H9 (cell line): ENCODE data around the gene DDAH2. TPM values are rescaled to one million over a fixed set of nuclear protein-coding genes. Genes with fewer than 3 reads are reported as not detected.

Source experiments
- DNase-seq: peaks from one replicate; pipeline ENCODE4 v3.0.0-alpha.2; 2017
- H2AFZ ChIP-seq: one replicate; pipeline ENCODE4 v1.6.1; 2013; ENCODE audit warnings: mild to moderate bottlenecking, low read length, control low read depth, moderate library complexity
- H2AK5ac ChIP-seq: 2 replicates; pipeline ENCODE4 v1.6.1; 2013; ENCODE audit warnings: low read length, control low read depth, mixed read lengths; ENCODE audit not compliant: insufficient read length
- H2BK120ac ChIP-seq: one replicate; pipeline ENCODE4 v1.6.1; 2013; ENCODE audit warnings: low read depth, mild to moderate bottlenecking, low read length, control low read depth, inconsistent platforms; ENCODE audit not compliant: poor library complexity, severe bottlenecking
- H2BK12ac ChIP-seq: 2 replicates; pipeline ENCODE4 v1.6.1; 2013; ENCODE audit warnings: low read length, control low read depth, mixed read lengths, low read depth; ENCODE audit not compliant: insufficient read length
- H2BK15ac ChIP-seq: 2 replicates; pipeline ENCODE4 v1.6.1; 2013; ENCODE audit warnings: low read depth, low read length, control low read depth
- H2BK20ac ChIP-seq: one replicate; pipeline ENCODE4 v1.6.1; 2013; ENCODE audit warnings: low read depth, mild to moderate bottlenecking, low read length, control low read depth, inconsistent platforms; ENCODE audit not compliant: poor library complexity, severe bottlenecking
- H2BK5ac ChIP-seq: 2 replicates; pipeline ENCODE4 v1.6.1; 2013; ENCODE audit warnings: low read length, control low read depth, mixed read lengths; ENCODE audit not compliant: insufficient read length
- H3K14ac ChIP-seq: 2 replicates; pipeline ENCODE4 v1.6.1; 2013; ENCODE audit warnings: low read length, control low read depth; ENCODE audit not compliant: insufficient read depth
- H3K18ac ChIP-seq: 2 replicates; pipeline ENCODE4 v1.6.1; 2013; ENCODE audit warnings: low read depth, mild to moderate bottlenecking, mixed read lengths, low read length, control low read depth; ENCODE audit not compliant: insufficient read length
- H3K23ac ChIP-seq: 2 replicates; pipeline ENCODE4 v1.6.1; 2013; ENCODE audit warnings: low read length, control low read depth, mixed read lengths, low read depth; ENCODE audit not compliant: insufficient read length
- H3K23me2 ChIP-seq: 2 replicates; pipeline ENCODE4 v1.6.1; 2013; ENCODE audit warnings: low read depth, mild to moderate bottlenecking, mixed read lengths, low read length, control low read depth; ENCODE audit not compliant: insufficient read length, poor library complexity, severe bottlenecking
- H3K27ac ChIP-seq: 2 replicates; pipeline ENCODE4 v1.5.1; 2013; ENCODE audit warnings: low read length, control low read depth, mixed read lengths, low read depth; ENCODE audit not compliant: insufficient read length
- H3K27me3 ChIP-seq: 2 replicates; pipeline ENCODE4 v1.6.1; 2013; ENCODE audit warnings: low read length, control low read depth, inconsistent platforms; ENCODE audit not compliant: insufficient read depth
- H3K4ac ChIP-seq: 2 replicates; pipeline ENCODE4 v1.6.1; 2013; ENCODE audit warnings: low read depth, mild to moderate bottlenecking, control low read depth, inconsistent platforms, low read length, moderate library complexity
- H3K4me1 ChIP-seq: 2 replicates; pipeline ENCODE4 v1.6.1; 2013; ENCODE audit warnings: low read length, control low read depth, inconsistent platforms; ENCODE audit not compliant: insufficient read depth
- H3K4me2 ChIP-seq: 2 replicates; pipeline ENCODE4 v1.6.1; 2013; ENCODE audit warnings: low read length, control low read depth, mixed read lengths; ENCODE audit not compliant: insufficient read length, insufficient read depth
- H3K56ac ChIP-seq: 2 replicates; pipeline ENCODE4 v1.6.1; 2013; ENCODE audit warnings: low read depth, mild to moderate bottlenecking, mixed read lengths, low read length, control low read depth; ENCODE audit not compliant: insufficient read length
- H3K79me1 ChIP-seq: 2 replicates; pipeline ENCODE4 v1.6.1; 2013; ENCODE audit warnings: low read depth, mild to moderate bottlenecking, moderate library complexity, low read length, control low read depth, inconsistent platforms; ENCODE audit not compliant: insufficient read depth, poor library complexity, severe bottlenecking
- H3K79me2 ChIP-seq: 2 replicates; pipeline ENCODE4 v1.6.1; 2013; ENCODE audit warnings: low read length, control low read depth, inconsistent platforms; ENCODE audit not compliant: insufficient read depth
- H3K9ac ChIP-seq: 2 replicates; pipeline ENCODE4 v1.6.1; 2013; ENCODE audit warnings: low read length, control low read depth, mixed read lengths; ENCODE audit not compliant: insufficient read length; ENCODE audit errors: extremely low read depth
- H3K9me3 ChIP-seq: one replicate; pipeline ENCODE4 v1.6.1; 2013; ENCODE audit warnings: low read depth, low read length, inconsistent platforms; ENCODE audit not compliant: control insufficient read depth
- H3T11ph ChIP-seq: one replicate; pipeline ENCODE4 v1.6.1; 2013; ENCODE audit warnings: mild to moderate bottlenecking, low read length, control low read depth, inconsistent platforms
- H4K20me1 ChIP-seq: one replicate; pipeline ENCODE4 v1.6.1; 2013; ENCODE audit not compliant: control insufficient read depth, insufficient read length, insufficient read depth
- H4K5ac ChIP-seq: 2 replicates; pipeline ENCODE4 v1.6.1; 2013; ENCODE audit warnings: low read depth, mild to moderate bottlenecking, mixed read lengths, low read length, control low read depth; ENCODE audit not compliant: insufficient read length
- H4K8ac ChIP-seq: replicated peaks from 2 replicates; pipeline ENCODE4 v1.6.1; 2013; ENCODE audit warnings: low read length, control low read depth, mixed read lengths, low read depth; ENCODE audit not compliant: insufficient read length
- H4K91ac ChIP-seq: 2 replicates; pipeline ENCODE4 v1.6.1; 2013; ENCODE audit warnings: low read depth, mild to moderate bottlenecking, moderate library complexity, mixed read lengths, low read length, control low read depth; ENCODE audit not compliant: insufficient read length
- H3K27ac Mint-ChIP-seq, 3 experiments: 2 replicates in 2 of 3; 3 replicates in 1 of 3; pipeline ENCODE4 v1.8.0; 2020 to 2021; ENCODE audit warnings: mixed read lengths in 3 of 3, mild to moderate bottlenecking in 1 of 3, moderate library complexity in 1 of 3
- H3K27me3 Mint-ChIP-seq: 2 replicates; pipeline ENCODE4 v1.8.0; 2021; ENCODE audit warnings: low read depth, mild to moderate bottlenecking, moderate library complexity, mixed read lengths
- H3K36me3 Mint-ChIP-seq, 3 experiments: 2 replicates in 2 of 3; 3 replicates in 1 of 3; pipeline ENCODE4 v1.8.0; 2020 to 2021; ENCODE audit warnings: low read depth in 3 of 3, mixed read lengths in 3 of 3; ENCODE audit not compliant: insufficient read depth in 1 of 3
- H3K4me1 Mint-ChIP-seq, 2 experiments: 2 replicates each; pipeline ENCODE4 v1.8.0; 2020; ENCODE audit warnings: mixed read lengths in 2 of 2
- H3K4me3 Mint-ChIP-seq, 2 experiments: 2 replicates in 1 of 2; 3 replicates in 1 of 2; pipeline ENCODE4 v1.8.0; 2020 to 2021; ENCODE audit warnings: mild to moderate bottlenecking in 2 of 2, mixed read lengths in 2 of 2, moderate library complexity in 1 of 2
- H3K9me3 Mint-ChIP-seq, 2 experiments: 2 replicates in 1 of 2; 3 replicates in 1 of 2; pipeline ENCODE4 v1.8.0; 2020; ENCODE audit warnings: mild to moderate bottlenecking in 2 of 2, mixed read lengths in 2 of 2, moderate library complexity in 1 of 2
- CTCF ChIP-seq: fragments of 200-600 bp; sonication (generic); conservative IDR thresholded peaks from 3 replicates; pipeline ENCODE4 v1.8.0; 2021; ENCODE audit warnings: antibody characterized with exemption, mild to moderate bottlenecking
- WGBS: extraction: QIAGEN DNeasy Blood & Tissue Kit; methylation state at CpG from one replicate; pipeline ENCODE4 v1.1.7; 2013; ENCODE audit warnings: missing lambda C conversion rate, low lambda C conversion rate, mixed read lengths; ENCODE audit not compliant: insufficient read length; ENCODE audit errors: extremely low coverage; 5-methylcytosine and 5-hydroxymethylcytosine counted together
- total RNA-seq: library from RNA; stranded (reverse); gene quantifications from 2 replicates; pipeline ENCODE4 v1.2.1, GENCODE V29; 2021

DDAH2 gene
- total RNA-seq, 1 experiment from 2014 or later: 73.2 TPM

- no peak overlapping the region for H3T11ph ChIP-seq
- H2BK5ac ChIP-seq: no peak overlapping the region
- peak overlapping the region in 1 of 3 experiments; percentile 73; a peak in 2 of 7 replicates for H3K27ac Mint-ChIP-seq
- H4K20me1 ChIP-seq: no peaks in the 10 kb centered on the region
- H3K27me3 ChIP-seq: no peaks in the 10 kb centered on the region
- H2AK5ac ChIP-seq: no peak overlapping the region
- no peak overlapping the region for H3K18ac ChIP-seq
- H3K4me1 Mint-ChIP-seq: peaks cover 5 to 10% of the 10 kb centered on the region in 2 experiments; a peak in 3 of 4 replicates
- no peak overlapping the region for H3K4me2 ChIP-seq
- no peak overlapping the region for H3K4me3 Mint-ChIP-seq
- H3K4ac ChIP-seq: no peak overlapping the region
- no peak for DNase-seq
- no peak overlapping the region for H2BK12ac ChIP-seq
- WGBS: no CpG with 5 or more reads among the region's 4 CpGs
- H3K36me3 Mint-ChIP-seq: peaks cover 12 to 26% (median 12%) of the 10 kb centered on the region in 3 experiments; a peak in 6 of 7 replicates
- H3K56ac ChIP-seq: no peak overlapping the region
- no peak overlapping the region for H4K8ac ChIP-seq
- no peak overlapping the region for H2BK20ac ChIP-seq
- H3K27me3 Mint-ChIP-seq: no peaks in the 10 kb centered on the region
- no peaks in the 10 kb centered on the region for H3K9me3 Mint-ChIP-seq
- H4K5ac ChIP-seq: no peak overlapping the region
- peak; percentile 11; the same call in 1 of the 3 replicates for TF ChIP-seq CTCF
- no peak overlapping the region for H3K9ac ChIP-seq
- no peak overlapping the region for H3K23ac ChIP-seq
- no peak overlapping the region for H2BK15ac ChIP-seq
- H3K4me1 ChIP-seq: no peaks in the 10 kb centered on the region
- H3K79me1 ChIP-seq: no peaks in the 10 kb centered on the region
- H3K27ac ChIP-seq: no peak overlapping the region
- H2AFZ ChIP-seq: no peak overlapping the region
- H3K9me3 ChIP-seq: no peaks in the 10 kb centered on the region
- H3K14ac ChIP-seq: no peak overlapping the region
- no peak overlapping the region for H4K91ac ChIP-seq
- no peaks in the 10 kb centered on the region for H3K79me2 ChIP-seq
- H2BK120ac ChIP-seq: no peak overlapping the region
- H3K23me2 ChIP-seq: no peaks in the 10 kb centered on the region
These were observed 46.1 kb upstream of the DDAH2 start for GRCh38 chr6:31775184-31775583.
